ENCODE data around the gene PTPRT. TPM values are rescaled to one million over a fixed set of nuclear protein-coding genes. Genes with fewer than 3 reads are reported as not detected.

Gene PTPRT
- polyA plus RNA-seq, 3 donors = not detected

- intact Hi-C loops (cut with micrococcal nuclease) = no loop called here
- no peaks in the 10 kb centered on the region for H3K79me2 ChIP-seq (ENCODE audit: insufficient read depth, low read length)
- no peak overlapping the region for H3K9ac ChIP-seq (ENCODE audit: insufficient read depth, low read length, poor library complexity, severe bottlenecking)
- H3K4me3 Mint-ChIP-seq = no peak overlapping the region
- no peaks in the 10 kb centered on the region for H3K4me1 Mint-ChIP-seq
- H3K36me3 ChIP-seq (replicated peaks in 1 of 2; ENCODE audit: control insufficient read depth in 1 of 2, insufficient read depth in 2 of 2, low read length in 2 of 2) = no peaks in the 10 kb centered on the region
- no CpG with 5 or more reads among the region's 1 CpG for WGBS (ENCODE audit: insufficient coverage)
- H3K9me3 ChIP-seq (replicated peaks in 1 of 2; ENCODE audit: control insufficient read depth in 1 of 2, insufficient read depth in 1 of 2, low read length in 2 of 2) = no peaks in the 10 kb centered on the region
- H3K36me3 Mint-ChIP-seq = no peaks in the 10 kb centered on the region
- H2AFZ ChIP-seq (ENCODE audit: insufficient read depth, low read depth, low read length, poor library complexity, severe bottlenecking) = no peak overlapping the region
- H3K27me3 Mint-ChIP-seq (ENCODE audit: low read depth in 3 of 3) = peaks cover 0 to 3% (median 0%) of the 10 kb centered on the region in 3 donors
- H3K9me3 Mint-ChIP-seq = no peaks in the 10 kb centered on the region
- TF ChIP-seq CTCF (IDR thresholded peaks at IDR 0.05) = no peak
- H3K27me3 ChIP-seq (ENCODE audit: control insufficient read depth in 2 of 2, insufficient read depth in 2 of 2, low read length in 2 of 2) = no peaks in the 10 kb centered on the region
- H3K4me3 ChIP-seq (replicated peaks in 1 of 3; ENCODE audit: low read depth in 2 of 3, low read length in 3 of 3) = no peak overlapping the region
- no peak overlapping the region for H3K4me2 ChIP-seq (replicated peaks; ENCODE audit: extremely low read depth, low read length, poor library complexity, severe bottlenecking)
- no peaks in the 10 kb centered on the region for H3K4me1 ChIP-seq (ENCODE audit: control insufficient read depth in 1 of 2, insufficient read depth in 2 of 2, low read length in 2 of 2)
- no peaks in the 10 kb centered on the region for H4K20me1 ChIP-seq (ENCODE audit: insufficient read depth, low read length)
- no peak overlapping the region for H3K27ac Mint-ChIP-seq
- no peak overlapping the region for H3K27ac ChIP-seq (ENCODE audit: low read depth in 1 of 2, low read length in 2 of 2)
- DNase-seq = no peak
Measured at GRCh38 chr20:42027746-42028268, 1161.9 kb downstream of the PTPRT start.

GRCh38 chr20:42026599-42026998 is 1163.1 kb downstream of the PTPRT start:
- Histone ChIP-seq H3K4me3 (replicated peaks in 1 of 3; ENCODE audit: low read depth in 2 of 3, low read length in 3 of 3) (no peak overlapping the region), H3K4me2 (replicated peaks; ENCODE audit: extremely low read depth, low read length, poor library complexity, severe bottlenecking) (no peak overlapping the region), H3K27ac (ENCODE audit: low read depth in 1 of 2, low read length in 2 of 2) (no peak overlapping the region), H3K27me3 (ENCODE audit: control insufficient read depth in 2 of 2, insufficient read depth in 2 of 2, low read length in 2 of 2) (no peaks in the 10 kb centered on the region), H3K79me2 (ENCODE audit: insufficient read depth, low read length) (no peaks in the 10 kb centered on the region), H3K9me3 (replicated peaks in 1 of 2; ENCODE audit: control insufficient read depth in 1 of 2, insufficient read depth in 1 of 2, low read length in 2 of 2) (no peaks in the 10 kb centered on the region), H3K9ac (ENCODE audit: insufficient read depth, low read length, poor library complexity, severe bottlenecking) (no peak overlapping the region), H3K36me3 (replicated peaks in 1 of 2; ENCODE audit: control insufficient read depth in 1 of 2, insufficient read depth in 2 of 2, low read length in 2 of 2) (no peaks in the 10 kb centered on the region), H3K4me1 (ENCODE audit: control insufficient read depth in 1 of 2, insufficient read depth in 2 of 2, low read length in 2 of 2) (no peaks in the 10 kb centered on the region), H2AFZ (ENCODE audit: insufficient read depth, low read depth, low read length, poor library complexity, severe bottlenecking) (no peak overlapping the region), H4K20me1 (ENCODE audit: insufficient read depth, low read length) (no peaks in the 10 kb centered on the region)
- Mint-ChIP-seq H3K36me3 (no peaks in the 10 kb centered on the region), H3K9me3 (no peaks in the 10 kb centered on the region), H3K27me3 (ENCODE audit: low read depth in 3 of 3) (peaks cover 0 to 3% (median 0%) of the 10 kb centered on the region in 3 donors), H3K27ac (no peak overlapping the region), H3K4me1 (no peaks in the 10 kb centered on the region), H3K4me3 (no peak overlapping the region)
- 79% methylated on average over 3 of the region's 4 CpGs for WGBS (ENCODE audit: insufficient coverage)
- DNase-seq = no peak
- intact Hi-C loops (cut with micrococcal nuclease) = no loop called here
- no peak for TF ChIP-seq CTCF (IDR thresholded peaks at IDR 0.05)

Measured in CD14-positive monocyte (primary cell).